Keratinocyte (primary cell): Measurements from ENCODE around the gene FKBP14. TPM values are rescaled to one million over a fixed set of nuclear protein-coding genes. Genes with fewer than 3 reads are reported as not detected.

Experiments used
- DNase-seq: peaks from one replicate; pipeline ENCODE4 v3.0.0-alpha.2; 2011; ENCODE audit warnings: low read depth, missing footprints, low spot score
- FAIRE-seq: peaks from 2 replicates; lab custom pipeline; 2011; peaks lifted over from hg19 to GRCh38; lab: Jason Lieb, UNC
- H2AFZ ChIP-seq: 2 replicates; pipeline ENCODE4 v1.6.0; 2012; ENCODE audit warnings: low read length, control low read depth, inconsistent platforms; ENCODE audit not compliant: control insufficient read depth
- H3K27ac ChIP-seq: 2 replicates; pipeline ENCODE4 v1.5.1; 2011; ENCODE audit warnings: low read length; ENCODE audit not compliant: control insufficient read depth, insufficient read depth
- H3K27me3 ChIP-seq: 3 replicates; pipeline ENCODE4 v1.6.0; 2011; ENCODE audit warnings: low read length; ENCODE audit not compliant: control insufficient read depth, insufficient read depth; ENCODE audit errors: extremely low read depth
- H3K36me3 ChIP-seq, 2 experiments: 2 replicates in 1 of 2; 3 replicates in 1 of 2; pipeline ENCODE4 v1.5.1; 2011; ENCODE audit warnings: low read length in 2 of 2, mild to moderate bottlenecking in 1 of 2; ENCODE audit not compliant: control insufficient read depth in 2 of 2, insufficient read depth in 2 of 2; ENCODE audit errors: extremely low read depth in 1 of 2
- H3K4me1 ChIP-seq: 3 replicates; pipeline ENCODE4 v1.5.1; 2011; ENCODE audit warnings: low read length; ENCODE audit not compliant: control insufficient read depth, insufficient read depth; ENCODE audit errors: extremely low read depth
- H3K4me2 ChIP-seq: 3 replicates; pipeline ENCODE4 v1.6.0; 2011; ENCODE audit warnings: low read depth, low read length; ENCODE audit not compliant: control insufficient read depth, insufficient read depth; ENCODE audit errors: extremely low read depth
- H3K4me3 ChIP-seq, 3 experiments: fragments of 200-600 bp in 1 of 3; sonication (generic) in 1 of 3; 2 replicates in 2 of 3; 3 replicates in 1 of 3; pipeline ENCODE4 v1.5.1; 2011 to 2016; ENCODE audit warnings: low read length in 3 of 3, mild to moderate bottlenecking in 3 of 3, control low read depth in 2 of 3, inconsistent platforms in 1 of 3, low read depth in 1 of 3, mixed read lengths in 1 of 3, mixed run types in 1 of 3, moderate library complexity in 1 of 3; ENCODE audit not compliant: control insufficient read depth in 2 of 3, insufficient read depth in 2 of 3; ENCODE audit errors: extremely low read depth in 1 of 3
- H3K79me2 ChIP-seq: 2 replicates; pipeline ENCODE4 v1.6.0; 2012; ENCODE audit warnings: low read length; ENCODE audit not compliant: control insufficient read depth, insufficient read depth
- H3K9ac ChIP-seq: 3 replicates; pipeline ENCODE4 v1.6.0; 2011; ENCODE audit warnings: low read length; ENCODE audit not compliant: control insufficient read depth, insufficient read depth; ENCODE audit errors: extremely low read depth
- H3K9me1 ChIP-seq: 3 replicates; pipeline ENCODE4 v1.6.0; 2011; ENCODE audit warnings: low read length; ENCODE audit not compliant: control insufficient read depth, insufficient read depth; ENCODE audit errors: extremely low read depth
- H3K9me3 ChIP-seq: 2 replicates; pipeline ENCODE4 v1.5.1; 2012; ENCODE audit warnings: low read depth, low read length; ENCODE audit not compliant: control insufficient read depth
- H4K20me1 ChIP-seq: 3 replicates; pipeline ENCODE4 v1.6.0; 2011; ENCODE audit warnings: low read length; ENCODE audit not compliant: control insufficient read depth, insufficient read depth; ENCODE audit errors: extremely low read depth
- EZH2 ChIP-seq: IDR thresholded peaks from one replicate; pipeline ENCODE4 v1.6.1; 2012; ENCODE audit warnings: inconsistent platforms, mild to moderate bottlenecking, low read length, moderate library complexity
- dilution Hi-C: fragments of 300-500 bp; cut with MboI; formaldehyde crosslinking; loops from one replicate; pipeline ENCODE4 v1.7.0; 2020; ENCODE audit warnings: low sequenced_read_pairs; ENCODE audit not compliant: extremely low pct_ligation_motif_present
- polyA plus RNA-seq, 5 experiments: library from polyadenylated mRNA; depleted of rRNA in 3 of 5; stranded (reverse) in 3 of 5; stranded (forward) in 1 of 5; unstranded in 1 of 5; fragments of >200 nt; gene quantifications; 1 replicate in 1 of 5; 2 replicates in 3 of 5; 3 replicates in 1 of 5; pipeline versions ENCODE4 v1.2.1 to v1.2.3, GENCODE V29; 2011 to 2012; ENCODE audit warnings: missing spikeins in 2 of 5, low read depth in 1 of 5, low replicate concordance in 1 of 5
- TF ChIP-seq, protein P1 (sequence below), 3 experiments: IDR thresholded peaks in 1 of 3; conservative IDR thresholded peaks in 1 of 3; optimal IDR thresholded peaks in 1 of 3; 2 replicates in 2 of 3; 3 replicates in 1 of 3; pipeline versions ENCODE3 to v1.5.1; 2011; ENCODE audit warnings: low read length in 3 of 3, mild to moderate bottlenecking in 3 of 3, moderate library complexity in 2 of 3, control low read depth in 1 of 3, inconsistent platforms in 1 of 3; ENCODE audit not compliant: insufficient read depth in 2 of 3; ENCODE audit errors: extremely low read depth in 1 of 3

Gene FKBP14
- polyA plus RNA-seq, 1 donor (not counting 4 experiments of a cell fraction or from before 2014, with no cell fraction given): 24.5 TPM

DNA sequence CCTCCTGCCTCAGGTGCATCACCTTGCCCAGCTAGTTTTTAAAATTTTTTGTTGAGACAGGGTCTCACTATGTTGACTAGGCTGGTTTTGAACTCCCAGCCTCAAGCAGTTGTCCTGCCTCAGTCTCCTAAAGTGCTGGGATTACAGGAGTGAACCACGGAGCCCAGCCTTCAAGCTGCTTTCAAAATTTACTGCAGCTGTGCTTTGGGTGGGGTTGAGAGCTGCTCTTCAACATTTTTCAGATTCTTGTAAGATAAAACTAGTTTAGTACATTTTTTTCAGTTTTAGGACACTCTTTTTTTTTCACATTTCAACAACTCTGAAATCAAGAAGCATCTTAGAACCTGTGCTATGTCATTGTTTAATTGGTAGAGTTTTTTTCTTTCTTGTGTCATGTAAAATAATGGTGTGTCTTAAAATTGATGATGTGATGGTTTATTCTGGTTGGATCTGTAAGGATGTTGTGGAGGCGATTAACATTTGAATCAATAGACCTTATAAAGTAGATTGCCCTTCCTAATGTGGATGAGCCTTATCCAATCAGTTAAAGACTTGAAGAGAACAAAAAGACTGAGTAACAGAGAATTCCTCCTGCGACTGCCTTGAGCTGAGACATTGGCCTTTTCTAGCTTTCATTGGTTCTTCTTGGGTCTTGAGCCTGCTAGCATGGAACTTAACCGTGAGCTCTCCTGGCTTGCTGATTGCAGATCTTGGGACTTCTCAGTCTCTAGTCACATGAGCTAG lies 15.2 kb upstream of the FKBP14 start:
- no peak overlapping the region for H3K9ac ChIP-seq
- no peak overlapping the region for H3K27ac ChIP-seq
- DNase-seq (no peak), FAIRE-seq (no peak)
- no peaks in the 10 kb centered on the region for H3K9me1 ChIP-seq
- peaks cover 2% of the 10 kb centered on the region for H3K4me1 ChIP-seq
- no peak overlapping the region for H2AFZ ChIP-seq
- dilution Hi-C loops: no loop called here
- H3K79me2 ChIP-seq: peaks cover 16% of the 10 kb centered on the region
- H3K4me3 ChIP-seq: no peak overlapping the region
- H4K20me1 ChIP-seq: no peaks in the 10 kb centered on the region
- peaks cover 3 to 4% of the 10 kb centered on the region in 2 experiments for H3K36me3 ChIP-seq
- no peak overlapping the region for H3K4me2 ChIP-seq
- TF ChIP-seq, protein P1, sequence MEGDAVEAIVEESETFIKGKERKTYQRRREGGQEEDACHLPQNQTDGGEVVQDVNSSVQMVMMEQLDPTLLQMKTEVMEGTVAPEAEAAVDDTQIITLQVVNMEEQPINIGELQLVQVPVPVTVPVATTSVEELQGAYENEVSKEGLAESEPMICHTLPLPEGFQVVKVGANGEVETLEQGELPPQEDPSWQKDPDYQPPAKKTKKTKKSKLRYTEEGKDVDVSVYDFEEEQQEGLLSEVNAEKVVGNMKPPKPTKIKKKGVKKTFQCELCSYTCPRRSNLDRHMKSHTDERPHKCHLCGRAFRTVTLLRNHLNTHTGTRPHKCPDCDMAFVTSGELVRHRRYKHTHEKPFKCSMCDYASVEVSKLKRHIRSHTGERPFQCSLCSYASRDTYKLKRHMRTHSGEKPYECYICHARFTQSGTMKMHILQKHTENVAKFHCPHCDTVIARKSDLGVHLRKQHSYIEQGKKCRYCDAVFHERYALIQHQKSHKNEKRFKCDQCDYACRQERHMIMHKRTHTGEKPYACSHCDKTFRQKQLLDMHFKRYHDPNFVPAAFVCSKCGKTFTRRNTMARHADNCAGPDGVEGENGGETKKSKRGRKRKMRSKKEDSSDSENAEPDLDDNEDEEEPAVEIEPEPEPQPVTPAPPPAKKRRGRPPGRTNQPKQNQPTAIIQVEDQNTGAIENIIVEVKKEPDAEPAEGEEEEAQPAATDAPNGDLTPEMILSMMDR (optimal IDR thresholded peaks at IDR 0.05 in 1 of 3, IDR thresholded peaks at IDR 0.05 in 1 of 3, conservative IDR thresholded peaks at IDR 0.05 in 1 of 3; ENCODE audit: extremely low read depth in 1 of 3, insufficient read depth in 2 of 3, low read length in 3 of 3): no peak
- no peak for TF ChIP-seq EZH2
- no peaks in the 10 kb centered on the region for H3K9me3 ChIP-seq
- H3K27me3 ChIP-seq: no peaks in the 10 kb centered on the region

DNA sequence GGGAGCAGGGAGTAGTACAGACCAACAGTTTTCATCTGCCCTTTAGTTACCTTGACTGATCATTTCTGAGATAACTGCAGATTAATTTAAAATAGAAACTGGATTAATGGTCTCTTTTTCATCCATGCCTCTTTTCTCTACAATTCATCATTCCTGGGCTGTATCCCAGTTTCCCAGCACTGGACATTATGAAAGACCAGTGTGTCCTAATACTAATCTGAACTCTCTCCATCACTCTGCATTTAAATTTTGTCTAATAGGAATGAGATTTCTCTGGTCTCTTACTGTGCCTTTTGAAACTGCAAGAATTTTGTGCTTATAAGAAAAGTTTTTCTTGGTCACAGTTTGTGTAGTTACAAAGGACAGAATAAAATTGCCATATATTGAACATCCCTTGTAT lies 14.4 kb upstream of the FKBP14 start:
- FAIRE-seq (no peak), DNase-seq (no peak)
- Histone ChIP-seq H3K9me3 (no peaks in the 10 kb centered on the region), H3K4me1 (peaks cover 2% of the 10 kb centered on the region), H3K4me2 (no peak overlapping the region), H3K4me3 (no peak overlapping the region), H3K79me2 (peaks cover 16% of the 10 kb centered on the region), H3K27me3 (no peaks in the 10 kb centered on the region), H3K9ac (no peak overlapping the region), H3K36me3 (peaks cover 2 to 3% of the 10 kb centered on the region in 2 experiments), H3K9me1 (no peaks in the 10 kb centered on the region), H3K27ac (no peak overlapping the region), H4K20me1 (no peaks in the 10 kb centered on the region), H2AFZ (no peak overlapping the region)
- no peak for TF ChIP-seq EZH2
- TF ChIP-seq, protein P1 (optimal IDR thresholded peaks at IDR 0.05 in 1 of 3, IDR thresholded peaks at IDR 0.05 in 1 of 3, conservative IDR thresholded peaks at IDR 0.05 in 1 of 3; ENCODE audit: extremely low read depth in 1 of 3, insufficient read depth in 2 of 3, low read length in 3 of 3): no peak
- dilution Hi-C loops: no loop called here
